Uterus (tissue), 2 donors: ENCODE results near the gene MRPS18B.

Experiments used
- POLR2A ChIP-seq, 2 donors: fragments of 450-650 bp; IDR thresholded peaks; one replicate each; pipeline ENCODE4 v1.6.1; 2016; ENCODE audit warnings: antibody characterized with exemption in 2 of 2, mild to moderate bottlenecking in 1 of 2, moderate library complexity in 1 of 2
- TF ChIP-seq, protein P1 (sequence below), 4 experiments: fragments of 200-600 bp in 2 of 4; fragments of 450-650 bp in 2 of 4; sonication (generic) in 2 of 4; IDR thresholded peaks; one replicate each; pipeline ENCODE4 v1.5.1; 2016 to 2019; ENCODE audit warnings: antibody characterized with exemption in 4 of 4, mild to moderate bottlenecking in 2 of 4, moderate library complexity in 1 of 4

DNA sequence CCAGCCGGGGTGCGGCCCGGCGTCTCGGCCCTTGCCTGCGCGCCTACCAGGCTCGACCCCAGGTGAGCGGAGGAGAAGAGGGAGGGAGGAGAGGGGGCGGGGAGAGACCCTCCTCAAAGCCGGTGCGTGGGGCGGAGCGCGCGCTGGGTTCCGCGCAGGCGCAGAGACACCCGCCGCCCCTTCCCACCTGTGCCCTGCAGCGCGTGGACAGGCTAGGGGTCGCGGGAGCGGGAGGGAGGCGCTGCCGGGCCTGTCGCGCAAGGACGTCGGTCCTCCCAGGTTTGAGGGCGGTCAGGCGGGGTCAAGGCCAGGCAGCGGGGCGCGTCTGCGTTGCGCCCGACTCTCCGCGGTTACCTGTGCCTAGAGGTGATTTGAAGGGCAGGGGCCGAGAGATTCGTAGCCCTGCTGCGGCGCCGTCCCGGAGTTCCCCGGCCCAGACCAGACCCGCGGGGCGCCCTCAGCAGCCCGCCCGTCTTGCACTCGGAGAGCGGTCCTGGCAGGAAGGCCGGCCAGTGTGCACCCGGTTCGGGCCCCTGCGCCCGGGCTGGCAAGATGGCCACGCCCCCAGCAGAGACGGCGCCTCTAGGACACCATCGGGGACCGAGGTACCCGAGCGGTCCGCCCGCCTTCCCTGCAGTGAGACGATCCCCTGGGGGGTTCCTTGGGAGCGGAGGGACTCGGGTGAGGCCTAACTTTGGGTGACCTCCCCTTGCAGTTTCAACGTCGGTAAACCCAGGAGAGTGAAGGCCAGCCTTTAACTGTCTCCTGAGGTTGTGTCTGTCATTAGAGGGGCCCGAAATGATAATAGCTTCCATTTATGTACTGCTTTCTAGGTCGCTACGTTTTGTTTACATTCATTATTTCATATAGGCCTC lies 29.8 kb downstream of the MRPS18B start:
- TF ChIP-seq, protein P1, sequence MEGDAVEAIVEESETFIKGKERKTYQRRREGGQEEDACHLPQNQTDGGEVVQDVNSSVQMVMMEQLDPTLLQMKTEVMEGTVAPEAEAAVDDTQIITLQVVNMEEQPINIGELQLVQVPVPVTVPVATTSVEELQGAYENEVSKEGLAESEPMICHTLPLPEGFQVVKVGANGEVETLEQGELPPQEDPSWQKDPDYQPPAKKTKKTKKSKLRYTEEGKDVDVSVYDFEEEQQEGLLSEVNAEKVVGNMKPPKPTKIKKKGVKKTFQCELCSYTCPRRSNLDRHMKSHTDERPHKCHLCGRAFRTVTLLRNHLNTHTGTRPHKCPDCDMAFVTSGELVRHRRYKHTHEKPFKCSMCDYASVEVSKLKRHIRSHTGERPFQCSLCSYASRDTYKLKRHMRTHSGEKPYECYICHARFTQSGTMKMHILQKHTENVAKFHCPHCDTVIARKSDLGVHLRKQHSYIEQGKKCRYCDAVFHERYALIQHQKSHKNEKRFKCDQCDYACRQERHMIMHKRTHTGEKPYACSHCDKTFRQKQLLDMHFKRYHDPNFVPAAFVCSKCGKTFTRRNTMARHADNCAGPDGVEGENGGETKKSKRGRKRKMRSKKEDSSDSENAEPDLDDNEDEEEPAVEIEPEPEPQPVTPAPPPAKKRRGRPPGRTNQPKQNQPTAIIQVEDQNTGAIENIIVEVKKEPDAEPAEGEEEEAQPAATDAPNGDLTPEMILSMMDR (IDR thresholded peaks at IDR 0.05), result no peak
- TF ChIP-seq POLR2A (IDR thresholded peaks at IDR 0.05), result peak in 1 of 2 donors; percentile 10
